Fibroblast of skin of left quadriceps (primary cell): ENCODE data around the gene ESPNL.

Source experiments
- DNase-seq, 2 experiments: peaks; one replicate each; pipeline ENCODE4 v3.0.0-alpha.2; 2013; ENCODE audit warnings: low read depth in 2 of 2

The ESPNL gene

DNA sequence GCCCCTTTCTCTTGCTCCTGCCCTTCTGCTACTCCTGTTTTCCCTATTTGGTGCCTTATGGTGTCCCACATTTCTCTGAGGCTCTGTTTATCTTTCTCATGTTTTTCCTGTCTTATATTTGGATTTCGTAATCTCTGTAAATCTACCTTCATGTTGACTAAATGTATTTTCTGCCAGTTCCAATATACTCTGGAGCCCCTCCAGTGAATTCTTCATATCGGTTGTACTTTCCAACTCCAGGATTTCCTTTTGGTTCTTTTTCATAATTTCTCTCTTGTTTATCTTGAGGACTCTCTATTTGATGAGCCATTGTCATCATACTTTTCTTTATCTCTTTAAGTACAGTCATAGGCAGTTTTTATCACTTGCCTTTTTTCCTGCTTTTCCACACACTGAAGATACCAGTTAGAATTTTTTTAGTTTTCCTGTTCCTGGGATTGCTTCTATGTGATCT, 20.2 kb upstream of the ESPNL start:
- no peak for DNase-seq

DNA sequence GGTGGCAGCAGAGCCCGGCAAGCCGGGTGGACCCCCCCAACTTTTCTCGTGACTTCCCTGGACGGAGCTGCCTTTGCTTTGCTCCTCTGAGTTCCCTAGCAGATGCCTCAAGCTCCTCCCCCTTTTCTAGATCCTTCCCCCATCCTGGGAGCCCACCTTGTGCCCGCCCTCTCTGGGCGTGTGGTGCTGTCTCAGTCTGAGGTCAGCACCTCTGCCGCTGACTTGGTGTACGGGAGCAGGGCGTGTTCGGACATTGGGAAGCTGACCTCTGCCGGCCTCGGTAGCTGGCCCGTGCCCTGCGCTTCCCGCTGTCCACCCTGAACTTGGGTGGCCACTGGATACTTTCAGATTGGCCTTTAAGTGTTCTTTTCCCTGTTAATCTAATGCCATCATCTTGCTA, 19.6 kb upstream of the ESPNL start:
- DNase-seq, result no peak

DNA sequence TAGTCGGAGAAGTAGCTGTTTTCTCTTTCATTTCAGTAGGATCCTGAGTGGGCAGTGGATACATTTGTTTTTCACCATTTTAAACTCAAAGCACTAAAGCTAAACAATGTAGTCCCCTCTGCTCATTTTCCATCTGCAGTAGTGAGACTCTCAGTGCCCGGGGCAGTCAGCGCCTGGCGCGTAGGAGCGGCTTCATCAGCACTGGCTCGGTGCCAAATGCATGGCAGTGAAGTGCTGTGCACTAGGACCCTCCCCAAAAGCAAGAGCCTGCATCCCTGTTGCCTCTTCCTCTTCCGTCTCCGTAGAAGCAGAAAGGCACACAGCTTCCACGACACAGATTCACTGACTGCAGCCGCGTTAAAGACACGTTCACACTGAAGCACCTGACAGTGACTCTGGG, 19.0 kb upstream of the ESPNL start:
- DNase-seq, result no peak

DNA sequence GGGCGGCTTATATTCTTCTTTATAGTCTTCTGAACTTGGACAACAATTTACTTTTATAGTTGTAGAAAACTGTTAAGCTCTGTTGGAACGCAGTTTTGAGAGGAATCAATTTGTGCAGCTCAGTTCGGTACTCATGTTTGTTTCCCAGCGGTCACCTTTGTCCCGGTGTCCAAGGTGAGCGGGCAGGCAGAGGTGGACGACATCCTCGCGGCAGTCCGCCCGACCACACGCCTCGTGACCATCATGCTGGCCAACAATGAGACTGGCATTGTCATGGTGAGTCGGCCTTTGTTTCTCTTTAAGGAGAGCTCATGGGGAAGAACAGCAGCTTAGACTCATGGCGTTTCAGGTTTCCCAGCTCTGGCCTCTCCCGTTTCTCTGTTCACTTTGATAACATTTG, 18.6 kb upstream of the ESPNL start:
- DNase-seq, result no peak

DNA sequence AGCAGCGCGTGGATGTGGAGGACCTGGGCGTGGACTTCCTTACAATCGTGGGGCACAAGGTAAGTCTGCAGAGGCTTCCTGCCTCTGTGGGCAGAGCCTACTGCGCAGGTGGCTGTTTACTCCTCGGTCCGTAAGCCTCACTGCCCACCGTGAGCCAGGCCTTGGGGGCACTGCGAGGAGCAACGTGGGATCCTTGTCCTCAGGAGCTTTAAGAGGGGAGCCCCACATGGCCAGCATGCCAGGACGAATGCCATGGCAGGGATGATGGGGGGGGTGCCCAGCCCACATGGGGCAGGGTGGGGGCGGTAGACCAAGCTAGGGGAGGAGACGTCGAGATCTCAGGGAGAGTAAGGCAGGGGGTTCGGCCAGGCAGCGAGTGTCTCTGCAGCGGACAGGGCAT, 18.0 kb upstream of the ESPNL start:
- no peak for DNase-seq

DNA sequence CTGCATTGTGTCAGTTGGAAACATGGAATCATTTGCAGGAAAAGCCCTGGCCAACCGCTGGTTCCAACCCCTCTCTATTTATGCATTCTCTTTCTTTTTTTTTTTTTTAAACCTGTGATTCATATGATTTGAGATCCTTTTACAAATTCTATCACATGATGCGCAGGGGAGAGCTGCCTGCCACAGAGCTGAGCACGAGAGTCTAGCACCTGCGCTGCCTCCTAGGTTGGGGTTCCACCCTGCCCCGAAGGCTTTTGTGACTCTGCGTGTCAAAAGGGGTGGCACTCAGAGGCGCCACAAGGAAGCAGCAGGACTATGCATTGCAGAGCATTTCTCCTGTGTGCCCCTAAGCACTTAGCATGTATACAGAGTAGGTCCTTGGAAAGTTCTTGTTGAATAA, 17.3 kb upstream of the ESPNL start:
- DNase-seq, result no peak

DNA sequence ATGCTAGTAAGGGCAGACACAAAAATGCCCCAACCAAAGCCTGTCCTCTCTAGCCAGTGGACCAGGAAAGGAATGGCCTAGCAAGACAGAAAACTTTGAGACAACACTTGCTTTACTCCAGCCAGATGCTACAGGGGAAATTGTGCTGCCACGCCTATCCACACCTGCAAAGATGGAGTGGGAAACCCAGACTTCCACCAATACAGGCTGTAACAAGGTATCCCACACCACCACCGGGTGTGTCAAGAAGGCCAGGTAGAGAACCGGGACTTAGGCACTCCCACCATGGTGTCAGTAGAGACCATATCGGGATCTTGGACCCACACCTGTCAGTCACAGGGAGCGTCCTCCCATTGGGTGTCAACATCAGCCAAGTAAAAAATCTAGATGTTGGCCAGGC, 16.2 kb upstream of the ESPNL start:
- DNase-seq, result no peak

DNA sequence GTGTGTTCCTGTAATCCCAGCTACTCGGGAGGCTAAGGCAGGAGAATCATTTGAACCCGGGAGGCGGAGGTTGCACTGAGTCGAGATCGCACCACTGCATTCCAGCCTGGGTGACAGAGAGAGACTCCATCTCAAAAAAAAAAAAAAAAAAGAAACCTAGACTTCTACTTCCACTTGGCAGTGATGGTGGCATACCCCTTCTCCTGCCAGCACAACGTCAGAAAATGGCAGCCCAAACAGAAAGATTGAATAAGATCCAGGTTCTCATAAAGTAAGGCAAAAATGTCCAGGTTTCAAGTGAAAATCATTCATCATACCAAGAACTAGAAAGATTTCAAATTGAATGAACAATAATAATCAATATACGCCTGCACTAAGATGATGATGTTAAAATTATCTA, 15.4 kb upstream of the ESPNL start:
- no peak for DNase-seq

DNA sequence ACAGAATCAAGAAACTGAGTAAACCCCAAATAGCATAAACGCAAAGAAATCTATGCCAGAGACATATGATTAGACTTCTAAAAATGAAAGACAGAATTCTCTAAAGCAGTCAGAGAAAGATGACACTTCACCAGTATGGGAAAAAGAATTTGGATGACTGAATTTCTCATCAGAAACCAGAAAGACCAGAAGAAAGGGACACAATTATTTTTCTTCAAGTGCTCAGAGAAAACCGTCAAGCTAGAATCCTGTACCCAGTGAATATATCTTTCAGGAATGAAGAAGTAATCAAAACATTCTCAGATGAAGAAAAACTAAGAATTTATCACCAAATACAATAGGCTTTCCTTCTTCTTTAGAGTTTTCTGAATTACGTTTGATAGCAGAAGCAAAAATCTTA, 14.2 kb upstream of the ESPNL start:
- DNase-seq, result no peak

DNA sequence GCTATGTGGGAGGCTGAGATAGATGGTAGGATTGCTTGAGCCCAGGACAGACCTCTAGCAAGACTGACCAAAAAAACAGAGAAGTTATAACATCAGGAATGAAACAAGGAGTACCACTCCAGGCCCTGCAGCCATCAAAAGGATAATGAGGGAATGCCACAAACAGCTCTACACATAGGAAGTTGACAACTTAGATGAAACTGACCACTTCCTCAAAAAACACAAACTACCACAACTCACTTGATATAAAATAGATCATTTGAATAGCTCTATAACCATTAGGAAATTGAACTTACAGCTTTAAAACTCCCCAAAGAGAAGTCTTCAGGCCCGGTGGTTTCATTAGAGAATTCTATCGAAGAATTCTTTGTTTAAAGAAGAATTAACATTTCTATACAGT, 12.9 kb upstream of the ESPNL start:
- no peak for DNase-seq

DNA sequence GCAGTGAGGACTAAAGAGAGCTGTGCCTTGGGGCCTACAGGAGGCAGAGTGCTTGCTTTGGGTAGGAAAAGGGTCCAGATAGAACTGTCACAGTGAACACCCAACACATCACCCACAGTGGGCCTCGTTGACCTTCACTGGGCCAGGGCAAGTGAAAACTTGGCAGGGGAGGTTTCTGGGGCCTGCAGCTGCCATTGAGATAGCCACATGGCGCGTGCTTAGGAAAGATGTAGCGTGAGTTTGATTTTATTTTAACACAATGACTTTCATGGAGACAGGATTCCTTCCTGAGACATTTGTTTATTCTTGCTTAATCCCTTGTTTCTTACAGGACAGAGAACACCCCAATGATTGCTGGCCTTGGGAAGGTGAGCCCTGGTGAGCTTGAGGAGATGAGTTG, 9.3 kb upstream of the ESPNL start:
- DNase-seq, result no peak

DNA sequence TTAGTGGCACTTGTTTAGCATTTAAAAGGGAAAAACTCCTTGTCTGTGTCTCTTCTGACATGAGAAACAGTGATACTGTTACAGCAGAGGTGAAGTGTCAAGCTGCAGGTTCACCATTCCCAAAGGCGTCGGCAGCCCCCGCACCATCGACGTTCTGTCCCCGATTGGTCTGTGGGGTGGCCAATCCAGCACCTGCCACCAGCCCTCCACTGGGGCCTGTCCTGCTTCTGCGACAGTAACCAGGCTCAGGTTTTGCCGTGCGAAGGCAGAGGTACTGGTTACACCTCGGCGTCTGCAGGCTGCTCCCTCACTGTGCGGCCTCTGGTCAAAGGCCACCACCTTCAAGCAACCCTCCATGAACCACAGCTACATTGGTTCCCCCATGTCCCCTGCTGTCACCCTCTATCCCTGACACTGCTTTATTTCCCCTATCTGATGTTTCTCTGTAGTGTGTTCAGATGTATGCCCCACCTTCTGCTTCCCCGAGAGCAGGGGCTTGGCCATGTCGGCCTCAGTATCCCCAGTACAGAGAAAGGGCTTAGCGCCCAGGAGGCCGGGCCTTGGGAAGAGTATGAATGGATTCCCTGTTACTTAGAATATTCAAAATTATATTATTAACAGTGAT, 8.6 kb upstream of the ESPNL start:
- DNase-seq, result no peak

DNA sequence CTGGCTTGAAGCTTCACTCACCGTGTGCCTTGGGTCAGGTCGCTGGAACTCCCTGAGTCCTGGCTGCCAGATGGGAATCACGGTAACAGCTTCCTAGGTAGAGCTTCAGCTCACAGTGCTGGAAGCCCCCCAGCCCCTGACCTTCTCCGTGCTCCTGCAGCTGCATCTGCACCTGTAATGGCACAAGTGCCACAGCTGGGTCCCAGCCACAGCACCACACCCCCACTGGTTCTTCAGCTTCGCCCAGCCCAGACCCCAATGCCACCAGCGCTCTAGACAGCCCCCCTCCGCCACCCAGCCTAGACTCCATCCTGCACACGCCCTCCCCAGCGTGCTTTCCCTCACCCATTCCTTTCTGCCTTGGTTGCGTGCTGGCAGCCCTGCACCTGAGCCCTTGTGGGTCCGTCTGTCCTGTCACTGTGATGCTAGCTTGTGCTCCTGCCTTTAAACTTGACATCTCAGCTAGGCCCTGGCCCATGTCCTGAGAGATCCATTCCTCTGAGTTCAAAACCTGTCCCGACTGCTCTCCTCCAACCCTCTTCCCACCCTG, 7.6 kb upstream of the ESPNL start:
- DNase-seq, result no peak

DNA sequence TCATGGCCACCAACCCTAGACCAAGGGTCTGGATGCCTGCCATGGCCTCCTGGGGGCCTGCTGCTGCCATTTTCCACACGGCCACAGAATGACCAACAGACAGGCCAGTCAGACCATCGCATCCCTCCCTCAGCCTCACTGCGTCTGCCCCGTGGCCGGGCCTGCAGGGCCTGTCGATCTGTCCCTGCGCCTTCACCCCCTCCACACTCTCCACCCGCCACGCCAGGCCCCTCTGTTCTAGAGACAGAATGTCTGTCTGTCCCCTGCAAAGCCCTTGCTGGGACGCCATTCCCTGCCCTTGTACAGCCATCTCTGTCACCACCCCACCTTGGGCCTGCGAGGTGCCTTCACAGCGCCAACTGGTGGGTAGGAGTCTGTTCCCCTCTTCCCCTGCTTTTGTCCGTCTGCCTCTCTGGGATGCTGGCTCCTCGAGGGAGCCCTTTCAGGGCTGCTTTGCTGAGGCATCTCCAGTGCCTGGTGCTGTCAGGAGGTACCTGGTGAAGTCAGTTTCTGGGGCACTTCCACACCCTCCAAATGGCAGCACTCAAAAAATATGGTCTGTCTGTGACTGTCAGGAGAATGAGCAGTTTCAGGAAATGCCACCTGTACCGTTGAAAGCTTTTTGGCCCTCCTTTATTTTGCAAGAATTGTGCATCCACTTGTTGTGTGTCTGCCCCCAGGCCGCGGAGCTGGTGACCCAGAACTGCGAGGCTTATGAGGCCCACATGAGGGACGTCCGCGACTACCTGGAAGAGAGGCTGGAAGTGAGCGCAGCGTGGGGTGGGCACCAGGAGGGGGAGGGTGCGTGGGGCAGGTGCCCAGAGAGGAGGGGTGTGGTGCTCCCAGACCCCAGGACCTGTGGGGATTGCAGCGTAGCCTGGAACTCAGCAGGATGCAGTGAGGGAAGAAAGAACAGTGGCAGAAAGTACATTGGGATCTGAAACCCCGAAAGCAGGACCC, 6.7 kb upstream of the ESPNL start:
- no peak for DNase-seq

DNA sequence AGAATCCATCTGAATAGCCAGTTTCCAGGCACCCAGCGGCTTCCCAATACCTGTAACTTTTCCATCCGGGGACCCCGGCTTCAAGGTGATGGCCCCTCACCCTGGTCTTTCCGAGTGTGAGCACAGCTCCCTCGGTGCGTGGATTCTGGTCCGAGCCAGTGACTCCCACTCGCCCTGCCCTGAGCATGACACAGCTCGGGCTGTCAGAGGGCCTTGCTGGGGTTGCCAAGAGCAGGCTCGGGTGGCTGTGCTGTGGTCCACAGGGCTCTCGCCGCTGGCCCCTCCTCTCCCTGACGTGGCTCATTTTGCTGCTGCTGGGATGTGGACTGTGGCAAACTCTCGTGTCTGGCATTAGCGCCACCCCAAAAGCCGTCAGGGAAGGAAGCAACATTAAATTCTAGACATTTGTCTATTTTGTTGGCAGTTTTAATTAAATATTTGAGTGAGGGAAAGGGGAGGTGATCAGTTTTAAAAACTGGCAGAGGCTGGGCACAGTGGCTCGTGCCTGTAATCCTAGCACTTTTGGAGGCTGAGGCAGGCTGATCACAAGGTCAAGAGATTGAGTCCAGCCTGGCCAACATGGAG, 5.6 kb upstream of the ESPNL start:
- DNase-seq, result no peak

DNA sequence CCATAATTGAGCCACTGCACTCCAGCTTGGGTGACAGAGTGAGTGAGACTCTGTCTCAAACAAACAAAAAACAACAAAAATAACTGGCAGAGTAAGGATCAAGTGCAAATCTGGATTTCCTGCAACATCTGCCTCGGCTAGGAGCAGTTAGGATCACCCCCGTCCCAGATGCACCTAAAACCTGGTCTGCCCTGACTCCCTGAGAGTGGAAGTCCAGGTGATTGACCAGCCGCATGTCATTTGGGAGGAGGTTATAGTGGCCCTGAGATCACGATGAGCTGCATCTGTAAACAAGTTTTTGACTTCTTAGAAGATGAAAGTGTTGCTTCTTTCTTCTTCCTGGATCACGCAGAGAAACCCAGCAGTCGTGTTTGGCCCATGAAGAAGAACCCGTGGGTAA, 5.0 kb upstream of the ESPNL start:
- no peak for DNase-seq

DNA sequence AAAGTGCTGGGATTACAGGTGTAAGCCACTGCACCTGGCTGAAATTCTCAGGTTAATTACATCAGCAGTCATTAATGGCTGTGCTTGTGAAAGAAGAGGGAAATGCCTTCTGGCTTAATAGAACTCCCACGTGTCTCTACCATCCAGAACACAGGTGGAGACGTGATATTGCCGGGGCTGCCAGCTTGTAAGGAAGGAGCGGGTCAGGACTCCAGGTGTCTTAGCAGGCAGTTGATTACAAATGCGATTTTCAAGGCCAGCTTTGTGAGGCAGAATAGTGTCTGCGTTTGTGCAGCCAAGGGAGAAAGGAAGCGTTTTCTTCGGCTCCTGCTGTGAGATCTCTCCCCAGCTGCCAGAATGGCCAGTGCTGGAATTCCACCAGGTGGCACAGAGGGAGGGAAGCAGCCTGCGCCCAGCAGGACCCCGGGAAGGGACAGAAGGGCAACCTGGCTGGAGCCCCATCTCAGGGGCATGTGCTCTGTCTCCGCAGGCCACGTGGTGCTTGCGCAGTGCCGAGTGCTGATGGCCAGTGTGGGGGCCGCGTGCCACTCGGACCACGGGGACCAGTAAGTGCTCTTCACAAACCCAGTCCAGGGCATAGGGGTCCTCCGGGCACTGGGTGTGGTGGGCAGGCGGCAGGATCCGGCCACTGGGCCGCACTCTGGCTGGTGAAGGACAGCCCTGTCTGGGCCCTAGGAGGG, 3.7 kb upstream of the ESPNL start:
- DNase-seq, result no peak

DNA sequence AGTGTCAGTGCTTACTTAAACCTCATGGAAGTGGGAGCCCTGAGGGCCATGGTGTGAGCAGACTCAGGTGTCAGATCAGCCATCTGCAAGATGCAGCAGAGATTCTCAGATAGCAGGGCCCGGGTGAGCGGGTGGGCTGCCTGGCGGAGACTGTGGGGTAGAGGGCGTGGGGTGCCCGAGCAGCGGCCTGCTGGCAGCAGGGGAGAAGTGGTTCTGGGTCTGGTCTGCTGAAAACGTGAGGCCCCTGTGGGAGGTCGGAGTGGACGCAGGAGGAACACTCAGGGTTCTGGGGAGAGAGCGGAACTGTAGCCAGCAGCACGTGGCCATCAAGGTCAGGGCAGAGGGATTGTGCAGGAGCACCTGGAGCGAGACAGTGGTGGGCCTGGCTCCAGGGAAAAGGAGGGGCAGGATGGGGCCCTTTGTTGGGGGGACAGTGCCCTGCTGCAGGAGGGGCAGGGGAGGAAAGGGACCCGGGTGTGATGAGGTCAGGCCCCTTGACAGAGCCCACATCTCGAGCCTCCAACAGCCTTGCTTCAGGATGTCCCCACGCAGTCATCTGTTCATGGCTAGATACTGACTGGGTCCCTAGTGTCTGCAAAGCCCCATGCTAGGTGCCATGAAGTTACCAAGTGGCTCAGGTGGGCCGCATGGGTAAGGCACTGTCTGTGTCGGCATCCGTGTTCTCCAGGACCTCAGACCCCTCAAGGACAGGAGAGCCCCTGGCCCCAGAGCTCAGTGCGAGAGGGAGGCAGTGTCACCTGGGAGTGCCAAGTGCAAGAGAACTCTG, 2.7 kb upstream of the ESPNL start:
- DNase-seq, result no peak

DNA sequence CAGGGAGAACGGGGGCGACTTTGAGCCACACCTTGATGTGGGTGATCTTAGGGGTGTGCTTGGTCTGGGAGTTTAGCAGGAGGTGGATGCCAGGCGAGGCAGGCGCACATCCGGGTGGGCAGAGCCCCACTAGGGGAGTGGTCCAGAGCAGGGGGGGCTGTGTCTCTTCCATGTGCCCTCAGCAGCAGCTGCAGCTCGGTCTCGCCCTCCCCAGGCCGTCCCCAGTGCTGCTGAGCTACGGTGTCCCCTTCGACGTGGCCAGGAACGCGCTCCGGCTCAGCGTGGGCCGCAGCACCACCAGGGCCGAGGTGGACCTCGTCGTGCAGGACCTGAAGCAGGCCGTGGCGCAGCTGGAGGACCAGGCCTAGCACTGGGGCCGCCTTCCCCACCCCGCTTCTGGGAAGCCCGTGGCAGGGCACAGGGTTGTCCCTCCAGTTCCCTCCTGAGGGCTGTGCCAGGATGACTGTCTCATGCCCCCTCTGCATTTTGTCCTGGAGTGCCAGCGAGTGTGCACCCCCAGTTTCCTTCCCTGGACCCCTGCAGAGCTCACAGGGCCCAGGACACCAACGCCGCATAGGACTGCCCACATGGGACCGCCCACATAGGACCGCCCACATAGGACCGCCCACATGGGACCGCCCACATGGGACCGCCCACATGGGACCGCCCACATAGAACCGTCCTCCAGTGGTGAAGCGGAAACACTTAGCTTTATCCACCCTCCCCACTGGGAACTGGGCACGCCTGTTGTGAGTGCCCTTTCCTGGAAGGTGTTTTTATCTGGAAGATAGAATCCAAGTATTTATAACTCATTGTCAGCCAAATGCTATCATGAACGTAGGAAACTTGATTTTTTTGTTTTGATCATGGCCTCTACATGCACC, 1.9 kb upstream of the ESPNL start:
- no peak for DNase-seq
